Adipose tissue (tissue), 3 donors: Measurements from ENCODE around the gene TMEM88. TPM values are rescaled to one million over a fixed set of nuclear protein-coding genes. Genes with fewer than 3 reads are reported as not detected.

Source experiments
- H3K27ac ChIP-seq: one replicate; pipeline ENCODE4 v1.5.1; 2013; ENCODE audit warnings: low read depth, low read length
- WGBS, 3 donors: extraction: QIAGEN DNeasy Blood & Tissue Kit; methylation state at CpG; one replicate each; pipeline ENCODE4 v1.1.7; 2013; 5-methylcytosine and 5-hydroxymethylcytosine counted together
- polyA plus RNA-seq, 3 donors: library from polyadenylated mRNA; stranded (reverse); fragments of 200-250 nt; gene quantifications; one replicate each; pipeline ENCODE4 v1.2.3, GENCODE V29; 2013
- donor health status: healthy with polysubstance abuse.
- donor health status: Bipolar disorder and iron deficiency.
- donor health status: healthy.

Gene TMEM88
- polyA plus RNA-seq, 3 donors, result 10.4 to 85.7 (median 77.4) TPM

- H3K27ac ChIP-seq, result peak overlapping the region; percentile 97
- WGBS, 3 donors, result 2 to 9% (median 5%) methylated on average over 24 to 34 of the region's 34 CpGs
Measured at GRCh38 chr17:7841396-7841914, 13.4 kb upstream of the TMEM88 start.

DNA sequence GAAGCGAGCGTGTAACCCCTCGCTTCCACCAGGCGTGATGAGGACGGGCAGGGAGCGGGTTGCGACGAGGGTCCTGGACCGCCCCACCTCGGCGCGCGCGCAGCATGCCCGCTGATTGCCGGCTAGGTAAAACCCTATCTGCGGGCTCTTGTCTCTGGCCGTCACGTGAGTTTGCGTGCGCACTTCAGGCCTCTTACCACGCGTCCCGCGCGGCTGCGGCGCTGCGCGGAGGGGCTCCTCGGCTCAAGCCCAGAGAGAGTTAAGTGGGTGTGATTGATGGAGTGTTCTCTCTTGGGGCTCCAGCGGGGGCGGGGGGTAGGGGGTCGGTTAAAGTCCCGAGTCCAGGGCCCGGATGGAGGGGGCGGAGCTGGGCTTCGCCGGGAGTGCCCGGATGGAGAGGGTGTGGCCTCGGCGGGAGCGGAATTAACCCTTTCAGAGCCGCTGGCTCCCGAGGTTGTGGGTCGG, 12.9 kb upstream of the TMEM88 start:
- WGBS, 3 donors, result 0 to 1% (median 0%) methylated on average over 41 to 46 of the region's 46 CpGs
- H3K27ac ChIP-seq, result peak overlapping the region; percentile 97

DNA sequence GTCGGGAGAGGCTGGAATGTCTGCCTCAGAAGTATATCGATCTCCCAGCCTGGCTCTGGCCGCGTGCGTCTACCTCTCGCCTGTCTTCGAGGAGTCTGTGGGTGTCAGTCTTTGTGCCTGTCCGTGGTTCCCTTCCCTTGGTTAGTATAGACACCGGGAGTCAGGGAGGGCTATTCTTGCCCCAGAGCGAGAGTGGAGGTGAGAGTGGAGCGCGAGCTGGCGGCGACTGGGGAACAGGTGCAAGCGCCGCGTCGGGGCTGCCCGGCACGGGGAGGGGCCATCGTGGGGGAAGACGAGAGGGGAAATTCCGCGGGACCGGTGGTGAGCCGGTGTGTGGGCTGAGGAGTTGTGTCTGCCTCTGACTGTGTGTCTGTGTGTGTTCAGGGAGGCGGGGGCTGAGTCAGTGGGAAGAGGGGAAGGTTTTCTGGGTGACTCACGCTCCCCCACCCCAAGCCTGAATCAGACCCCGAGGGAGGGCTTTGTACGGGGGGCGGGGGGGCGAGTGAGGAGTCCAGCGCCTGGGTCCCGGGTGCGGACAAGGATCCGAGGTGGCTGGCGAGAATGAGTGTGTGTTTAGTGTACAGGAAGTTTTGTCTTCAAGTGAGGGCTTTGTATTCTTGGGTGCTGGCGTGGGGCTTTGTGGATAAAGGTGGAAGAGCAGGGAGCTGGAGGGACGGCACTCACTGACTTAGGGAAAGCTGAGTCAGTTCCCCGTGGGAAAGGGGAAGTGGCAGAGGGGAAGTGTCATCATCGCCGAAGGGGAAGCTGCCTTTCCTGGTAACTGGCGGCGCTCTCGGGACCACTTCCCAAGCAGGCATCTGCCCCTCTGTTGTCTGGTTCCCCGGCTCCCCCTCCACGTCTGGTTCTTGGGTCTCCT, 12.2 kb upstream of the TMEM88 start:
- WGBS, 3 donors, result 0 to 1% (median 1%) methylated on average over 45 to 47 of the region's 47 CpGs
- peak overlapping the region; percentile 97 for H3K27ac ChIP-seq

- H3K27ac ChIP-seq, result peak overlapping the region; percentile 97
- 0% methylated on average over 17 of the region's 17 CpGs for WGBS, 3 donors
Measured at GRCh38 chr17:7843257-7843535, 11.7 kb upstream of the TMEM88 start.

DNA sequence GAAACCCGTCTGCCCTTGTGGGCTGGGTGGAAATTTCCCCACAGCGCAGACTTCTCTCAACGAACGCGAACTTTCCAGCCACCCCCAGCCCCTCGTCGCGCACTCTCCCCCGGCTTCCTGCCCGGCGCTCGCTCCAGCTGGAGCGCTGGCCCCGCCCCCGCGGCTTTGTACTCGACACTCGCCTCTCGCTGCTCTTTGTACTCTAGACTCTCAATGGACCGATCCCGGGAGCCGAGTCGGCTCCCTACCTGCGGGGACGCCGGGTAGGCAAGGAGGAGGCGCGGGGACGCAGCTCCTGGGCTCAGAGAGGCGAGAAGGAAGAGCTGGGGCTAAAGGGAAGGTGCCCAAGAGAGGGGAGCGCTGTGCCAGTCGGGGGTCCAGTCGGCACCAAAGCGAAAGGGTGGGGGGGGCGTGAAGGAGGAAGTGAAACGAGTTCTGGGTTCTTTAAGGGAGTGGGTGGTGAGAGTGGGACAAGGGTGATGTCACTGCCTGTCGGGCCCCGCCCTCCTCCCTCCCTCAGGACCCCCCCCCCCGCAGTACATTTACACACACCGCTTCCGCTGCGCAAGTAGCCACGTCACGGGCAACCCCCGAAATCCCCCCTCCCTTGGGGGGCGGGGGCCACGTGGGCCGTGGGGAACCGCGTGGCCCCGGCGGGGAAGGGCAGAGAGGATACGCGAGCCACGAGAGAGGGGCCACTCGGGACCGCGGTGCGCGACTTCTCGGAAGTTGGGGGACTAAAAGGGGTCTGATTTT, 11.2 kb upstream of the TMEM88 start:
- H3K27ac ChIP-seq, result peak overlapping the region; percentile 99
- 0 to 1% (median 1%) methylated on average over 55 to 60 of the region's 61 CpGs for WGBS, 3 donors

DNA sequence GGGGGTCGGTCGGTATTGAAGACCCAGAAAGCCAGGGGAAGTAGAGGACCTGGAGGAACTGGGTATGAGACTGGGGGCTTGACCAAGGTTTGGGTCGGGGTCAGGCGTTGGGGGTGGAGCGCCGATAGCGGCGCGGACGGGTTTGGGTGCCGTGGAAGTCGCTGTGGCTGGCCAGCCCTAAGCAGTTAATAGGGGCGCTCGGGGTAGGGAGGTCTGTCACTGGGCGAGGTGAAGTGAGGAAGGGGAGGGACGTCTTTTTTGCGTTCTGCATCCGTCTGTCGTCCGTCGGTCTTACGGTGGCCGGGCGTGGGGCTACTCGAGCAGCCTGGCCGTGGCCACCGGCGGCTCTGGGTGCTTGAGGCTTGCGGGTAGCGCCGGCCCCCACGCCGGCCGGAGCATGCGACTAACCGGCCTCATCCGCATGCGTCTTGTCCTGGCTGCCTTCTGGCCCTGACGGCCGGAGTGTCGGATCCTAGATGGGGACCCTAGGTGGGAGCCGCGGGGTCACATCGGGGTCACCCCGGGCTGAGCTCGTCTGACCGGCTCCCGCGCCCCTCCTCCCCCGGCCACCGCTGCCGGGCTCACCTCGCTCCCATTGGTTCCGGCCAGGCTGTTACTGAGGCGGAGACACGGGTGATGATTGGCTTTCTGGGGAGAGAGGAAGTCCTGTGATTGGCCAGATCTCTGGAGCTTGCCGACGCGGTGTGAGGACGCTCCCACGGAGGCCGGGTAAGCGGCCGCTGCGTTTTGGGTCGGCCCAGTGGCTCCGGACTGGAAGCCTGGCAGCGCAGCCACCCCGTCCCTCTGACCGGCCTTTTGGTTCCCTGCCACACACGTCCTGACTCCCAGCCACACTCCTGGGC, 10.3 kb upstream of the TMEM88 start:
- peak overlapping the region; percentile 99 for H3K27ac ChIP-seq
- 0% methylated on average over 68 to 71 of the region's 71 CpGs for WGBS, 3 donors

GRCh38 chr17:7845359-7846062, 9.4 kb upstream of the TMEM88 start:
- 69 to 83% (median 76%) methylated on average over 14 to 15 of the region's 15 CpGs for WGBS, 3 donors
- no peak overlapping the region for H3K27ac ChIP-seq

DNA sequence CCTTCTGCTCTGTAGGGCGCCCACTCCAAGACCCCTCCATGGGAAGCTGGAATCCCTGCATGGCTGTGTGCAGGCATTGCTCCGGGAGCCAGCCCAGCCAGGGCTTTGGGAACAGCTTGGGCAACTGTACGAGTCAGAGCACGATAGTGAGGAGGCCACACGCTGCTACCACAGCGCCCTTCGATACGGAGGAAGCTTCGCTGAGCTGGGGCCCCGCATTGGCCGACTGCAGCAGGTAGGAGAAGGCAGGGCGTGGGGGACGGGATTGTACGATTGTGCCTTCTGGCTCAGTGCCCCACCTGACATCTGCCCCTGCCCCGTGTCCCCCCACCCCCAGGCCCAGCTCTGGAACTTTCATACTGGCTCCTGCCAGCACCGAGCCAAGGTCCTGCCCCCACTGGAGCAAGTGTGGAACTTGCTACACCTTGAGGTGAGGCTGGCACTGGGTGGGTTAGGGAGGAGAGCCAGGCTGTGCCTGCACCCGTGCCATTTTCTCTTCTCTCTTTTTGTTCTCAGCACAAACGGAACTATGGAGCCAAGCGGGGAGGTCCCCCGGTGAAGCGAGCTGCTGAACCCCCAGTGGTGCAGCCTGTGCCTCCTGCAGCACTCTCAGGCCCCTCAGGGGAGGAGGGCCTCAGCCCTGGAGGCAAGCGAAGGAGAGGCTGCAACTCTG, 8.7 kb upstream of the TMEM88 start:
- WGBS, 3 donors, result 84 to 89% (median 85%) methylated on average over 22 of the region's 22 CpGs
- H3K27ac ChIP-seq, result no peak overlapping the region

- WGBS, 3 donors, result 86 to 88% (median 88%) methylated on average over 33 to 34 of the region's 34 CpGs
- H3K27ac ChIP-seq, result no peak overlapping the region
Measured at GRCh38 chr17:7846765-7847661, 7.9 kb upstream of the TMEM88 start.

DNA sequence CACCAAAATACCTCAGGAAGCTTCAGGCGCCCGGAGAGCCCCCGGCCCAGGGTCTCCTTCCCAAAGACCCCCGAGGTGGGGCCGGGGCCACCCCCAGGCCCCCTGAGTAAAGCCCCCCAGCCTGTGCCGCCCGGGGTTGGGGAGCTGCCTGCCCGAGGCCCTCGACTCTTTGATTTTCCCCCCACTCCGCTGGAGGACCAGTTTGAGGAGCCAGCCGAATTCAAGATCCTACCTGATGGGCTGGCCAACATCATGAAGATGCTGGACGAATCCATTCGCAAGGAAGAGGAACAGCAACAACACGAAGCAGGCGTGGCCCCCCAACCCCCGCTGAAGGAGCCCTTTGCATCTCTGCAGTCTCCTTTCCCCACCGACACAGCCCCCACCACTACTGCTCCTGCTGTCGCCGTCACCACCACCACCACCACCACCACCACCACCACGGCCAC, 6.7 kb upstream of the TMEM88 start:
- WGBS, 3 donors, result 82 to 86% (median 84%) methylated on average over 17 to 20 of the region's 20 CpGs
- H3K27ac ChIP-seq, result no peak overlapping the region

DNA sequence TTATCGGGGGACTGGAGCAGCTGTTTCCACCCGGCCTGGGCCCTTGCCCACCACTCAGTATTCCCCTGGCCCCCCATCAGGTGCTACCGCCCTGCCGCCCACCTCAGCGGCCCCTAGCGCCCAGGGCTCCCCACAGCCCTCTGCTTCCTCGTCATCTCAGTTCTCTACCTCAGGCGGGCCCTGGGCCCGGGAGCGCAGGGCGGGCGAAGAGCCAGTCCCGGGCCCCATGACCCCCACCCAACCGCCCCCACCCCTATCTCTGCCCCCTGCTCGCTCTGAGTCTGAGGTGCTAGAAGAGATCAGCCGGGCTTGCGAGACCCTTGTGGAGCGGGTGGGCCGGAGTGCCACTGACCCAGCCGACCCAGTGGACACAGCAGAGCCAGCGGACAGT, 6.1 kb upstream of the TMEM88 start:
- WGBS, 3 donors, result 92 to 94% (median 94%) methylated on average over 21 of the region's 21 CpGs
- H3K27ac ChIP-seq, result no peak overlapping the region

GRCh38 chr17:7849130-7849750, 5.6 kb upstream of the TMEM88 start:
- 88 to 89% (median 89%) methylated on average over 30 to 35 of the region's 35 CpGs for WGBS, 3 donors
- H3K27ac ChIP-seq, result no peak overlapping the region

- WGBS, 3 donors, result 83 to 89% (median 89%) methylated on average over 12 of the region's 12 CpGs
- no peak overlapping the region for H3K27ac ChIP-seq
Measured at GRCh38 chr17:7849751-7850504, 4.9 kb upstream of the TMEM88 start.

- H3K27ac ChIP-seq, result no peak overlapping the region
- 85 to 93% (median 89%) methylated on average over 14 to 17 of the region's 17 CpGs for WGBS, 3 donors
Measured at GRCh38 chr17:7850701-7851437, 4.0 kb upstream of the TMEM88 start.
